TTC549 (cell line): ENCODE results near the gene ZSCAN9.

ENCODE experiments used
- FAIRE-seq: peaks from 2 replicates; lab custom pipeline; 2012; peaks lifted over from hg19 to GRCh38; lab: Jason Lieb, UNC

The ZSCAN9 gene

DNA sequence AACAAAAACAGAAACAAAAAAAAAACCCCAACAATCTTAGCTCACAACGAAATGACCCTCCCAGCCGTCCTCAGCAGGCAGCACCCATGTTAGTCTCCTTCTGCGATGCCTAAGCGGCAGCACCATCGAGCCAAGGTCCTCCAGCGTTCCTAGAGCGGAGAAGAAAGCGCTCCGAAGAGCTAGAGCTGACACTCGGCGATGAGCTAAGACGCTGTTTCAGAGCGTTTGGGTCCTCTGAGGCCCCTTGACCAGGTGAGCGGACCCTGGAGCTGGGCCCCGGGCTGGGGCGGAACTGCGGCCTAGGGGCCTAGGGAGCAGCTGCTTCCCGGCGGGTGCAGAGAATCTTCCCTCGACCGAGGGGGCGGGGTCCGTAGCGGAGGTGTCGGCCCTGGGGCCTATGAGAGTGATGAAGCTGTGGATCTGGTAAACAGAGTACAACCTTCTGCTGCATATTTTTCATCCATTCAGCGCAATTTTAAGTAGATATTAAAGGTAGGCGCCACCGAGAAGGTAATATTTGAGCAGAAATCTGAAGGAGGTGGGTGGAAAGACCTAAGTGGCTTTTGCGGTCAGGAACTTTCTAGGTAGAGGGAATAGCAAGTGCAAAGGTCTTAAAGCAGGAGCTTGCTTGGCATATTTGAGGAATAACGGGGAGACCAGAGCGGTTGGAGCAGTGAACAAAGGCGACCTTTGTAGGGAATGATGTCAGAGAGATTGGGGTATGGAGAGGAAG is 42.1 kb downstream of the ZSCAN9 start, which contains the start of gene ZSCAN26:
Gene ZSCAN26, plus strand, starts transcription at position 182 of the 733 bp plus-strand sequence. CDS start 4,777 bp downstream, outside the sequence.
- FAIRE-seq: no peak

DNA sequence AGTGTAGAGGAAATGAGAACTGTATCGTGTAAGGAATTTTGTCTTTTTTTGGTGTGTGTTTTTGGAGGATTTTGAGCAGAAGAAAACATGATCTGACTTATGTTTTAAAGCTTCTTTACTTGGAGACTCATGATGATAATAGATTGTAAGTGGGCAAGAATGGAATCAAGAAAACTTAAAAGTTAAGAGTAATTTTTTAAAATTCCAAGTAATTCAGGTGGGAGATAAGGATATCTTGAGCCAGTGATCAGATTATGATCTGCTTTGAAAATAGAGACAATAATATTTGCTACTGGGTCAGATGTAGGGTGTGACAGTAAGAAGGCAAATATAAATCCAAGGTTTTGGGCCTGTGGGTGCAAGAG is 42.6 kb downstream of the ZSCAN9 start:
- no peak for FAIRE-seq

DNA sequence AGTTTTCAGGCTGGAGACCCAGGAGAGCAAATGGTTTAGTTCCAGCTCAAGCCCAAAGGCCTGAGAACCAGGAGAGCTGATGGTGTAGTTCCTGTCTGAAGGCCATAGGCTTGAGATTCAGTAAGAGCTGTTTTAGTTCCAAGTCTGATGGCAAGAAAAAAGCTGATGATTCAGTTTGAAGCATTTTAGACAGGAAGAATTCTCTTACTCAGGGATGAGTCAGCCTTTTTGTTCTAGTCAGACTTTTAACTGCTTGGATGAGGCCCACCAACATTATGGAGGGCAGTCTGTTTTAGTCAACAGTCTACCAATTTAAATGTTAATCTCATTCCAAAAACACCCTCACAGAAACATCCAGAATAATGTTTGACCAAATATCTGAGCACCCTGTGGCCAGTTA is 44.4 kb downstream of the ZSCAN9 start:
- no peak for FAIRE-seq

DNA sequence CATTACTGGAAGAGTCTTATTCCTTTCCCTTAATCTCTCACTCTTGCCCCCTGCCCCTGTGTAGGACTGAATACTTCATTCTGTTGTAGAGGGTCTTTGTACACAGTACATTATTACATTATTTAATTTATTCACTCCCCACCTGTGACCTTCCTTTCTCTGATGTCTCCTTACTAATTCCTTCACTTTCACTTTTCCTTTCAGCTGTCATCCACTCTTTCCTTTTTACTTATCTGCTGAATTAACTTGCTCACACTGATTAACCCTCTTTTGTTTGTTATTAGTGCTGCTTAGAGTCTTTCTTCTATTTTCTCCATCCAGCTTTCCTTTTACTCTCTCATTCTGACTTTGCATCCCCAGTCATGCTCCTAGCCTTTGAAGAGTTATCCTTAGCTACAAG is 49.8 kb downstream of the ZSCAN9 start:
- no peak for FAIRE-seq

DNA sequence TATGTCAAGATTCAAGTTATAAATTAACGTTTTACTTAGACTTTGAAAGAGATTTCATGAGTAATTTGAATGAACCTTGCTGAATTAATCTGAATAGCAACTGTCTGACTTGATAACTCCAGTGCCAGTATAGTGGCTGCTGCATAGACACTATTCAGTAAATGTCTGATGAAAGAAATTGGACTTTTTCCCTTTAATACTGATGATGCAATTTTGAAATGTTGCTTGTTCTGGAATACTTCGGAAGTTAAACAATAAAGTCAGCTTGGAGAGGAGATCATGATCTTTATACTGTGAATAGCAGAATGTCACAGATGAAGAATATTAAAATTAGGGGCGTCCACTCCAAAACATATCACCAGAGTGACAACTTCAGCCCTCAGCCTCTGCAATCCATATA is 52.7 kb downstream of the ZSCAN9 start:
- FAIRE-seq: no peak

DNA sequence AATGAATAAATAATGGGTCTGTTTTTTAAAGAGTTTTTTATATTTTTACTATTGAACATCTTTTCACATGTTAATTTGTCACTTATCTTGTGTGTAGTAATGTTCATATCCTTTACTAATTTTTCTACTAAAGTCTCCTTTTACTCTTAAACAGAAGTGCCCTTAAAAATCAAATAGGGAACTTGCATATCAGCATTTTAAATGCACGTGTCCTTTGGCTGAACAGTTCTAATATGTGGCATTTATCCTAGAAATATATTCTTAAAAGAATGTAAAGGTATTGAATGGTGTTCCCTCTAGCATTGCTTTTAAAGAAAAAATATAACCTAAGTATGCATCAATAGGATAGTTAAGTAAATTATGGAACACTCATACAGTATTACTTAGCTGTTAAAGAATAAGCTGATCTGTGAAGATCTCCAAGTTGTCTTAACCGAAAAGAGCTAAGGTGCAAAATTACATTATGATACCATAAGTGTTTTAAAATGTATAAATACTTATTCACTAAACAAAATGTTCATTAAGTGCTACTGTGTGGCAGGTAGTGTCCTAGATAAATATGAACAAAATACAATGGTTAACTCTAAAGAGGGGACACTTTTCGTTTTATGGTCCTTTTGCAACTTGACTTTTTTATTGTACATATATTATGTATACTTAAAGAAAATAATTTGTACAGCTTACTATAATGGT is 55.7 kb downstream of the ZSCAN9 start:
- FAIRE-seq: no peak

DNA sequence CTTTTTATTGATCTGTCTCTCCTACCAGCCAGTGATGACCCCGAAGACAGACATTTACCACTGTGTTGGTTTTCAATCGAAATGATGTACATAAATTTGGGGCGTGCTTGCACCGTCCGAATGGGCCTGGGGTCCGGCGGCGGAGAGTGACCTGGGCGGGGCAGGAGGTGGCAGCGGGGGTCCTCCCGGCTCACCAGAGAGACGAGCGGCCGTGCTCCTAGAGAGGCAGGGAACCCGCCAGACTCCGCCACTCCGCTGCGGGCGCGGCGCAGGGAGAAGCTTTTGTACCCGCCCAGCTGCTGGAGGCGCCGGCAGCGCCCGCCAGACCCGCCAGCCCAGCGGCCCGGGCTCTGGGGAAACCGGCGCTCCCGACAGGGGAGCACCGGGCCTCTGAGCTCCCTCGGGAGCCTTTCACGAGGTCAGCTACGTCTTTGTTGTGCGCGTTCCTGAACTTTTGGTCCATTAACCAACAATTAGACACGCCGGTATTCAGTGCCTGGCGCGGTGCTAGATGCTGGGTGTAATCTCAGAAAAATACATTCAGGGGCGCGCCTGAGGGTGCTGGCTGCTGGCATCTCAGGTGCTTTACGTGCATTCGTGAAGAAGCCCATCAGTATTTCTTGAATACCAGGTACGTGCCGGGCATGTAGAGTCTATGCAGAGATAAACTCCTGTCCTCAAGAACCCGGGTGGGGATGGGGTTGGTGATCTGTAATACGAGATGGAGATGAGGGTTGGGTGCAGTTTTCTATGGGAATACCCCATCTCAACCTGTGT is 56.4 kb downstream of the ZSCAN9 start, which contains the start of gene PGBD1:
Gene PGBD1, plus strand, starts transcription at position 285 of the 777 bp plus-strand sequence. CDS start 2,242 bp downstream, outside the sequence.
- no peak for FAIRE-seq

DNA sequence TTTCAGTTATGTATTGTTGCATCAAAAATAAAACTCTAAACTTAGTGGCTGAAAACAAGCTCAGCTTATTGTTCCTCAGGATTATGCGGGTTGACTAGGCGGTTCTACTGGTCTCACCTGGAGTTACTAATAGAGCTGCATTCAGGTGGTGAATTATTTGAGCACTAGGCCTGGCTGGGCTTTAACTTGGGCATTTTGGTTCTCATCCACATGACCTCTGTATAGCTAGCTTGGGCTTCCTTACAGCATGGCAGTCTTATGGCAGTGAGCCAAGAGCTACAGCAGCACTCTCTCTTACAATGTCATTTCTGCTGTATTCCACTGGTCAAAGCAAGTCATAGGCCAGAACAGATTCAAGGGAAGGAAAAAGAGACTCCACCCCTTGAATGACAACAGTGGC is 57.9 kb downstream of the ZSCAN9 start:
- FAIRE-seq: no peak
